HCT116 (cell line): ENCODE data around the gene SBF1.

Source experiments
- CTCF ChIP-seq, 3 experiments: fragments of 200-600 bp in 1 of 3; sonication (generic) in 1 of 3; IDR thresholded peaks in 2 of 3; conservative IDR thresholded peaks in 1 of 3; 2 replicates each; pipeline ENCODE4 v1.5.1; 2012 to 2017; ENCODE audit warnings: low read depth in 2 of 3, low read length in 2 of 3, antibody characterized with exemption in 1 of 3, borderline replicate concordance in 1 of 3, control low read depth in 1 of 3, mild to moderate bottlenecking in 1 of 3, mixed read lengths in 1 of 3, mixed run types in 1 of 3, moderate library complexity in 1 of 3; ENCODE audit not compliant: insufficient read depth in 1 of 3
- ELF1 ChIP-seq: IDR thresholded peaks from 2 replicates; pipeline ENCODE4 v1.6.1; 2012; ENCODE audit warnings: low read depth, borderline replicate concordance
- EZH2phosphoT487 ChIP-seq: fragments of 200-600 bp; IDR thresholded peaks from 2 replicates; pipeline ENCODE4 v1.6.1; 2018; ENCODE audit warnings: antibody characterized with exemption, borderline replicate concordance
- POLR2A ChIP-seq: IDR thresholded peaks from 2 replicates; pipeline ENCODE4 v1.7.0; 2011; ENCODE audit warnings: borderline replicate concordance; ENCODE audit not compliant: insufficient read depth, insufficient read length; ENCODE audit errors: extremely low read depth
- RAD21 ChIP-seq: IDR thresholded peaks from 2 replicates; pipeline ENCODE4 v1.6.1; 2012; ENCODE audit warnings: low read depth, mild to moderate bottlenecking
- SIN3A ChIP-seq: IDR thresholded peaks from 2 replicates; pipeline ENCODE4 v1.6.1; 2012; ENCODE audit warnings: low read depth
- YY1 ChIP-seq: IDR thresholded peaks from 2 replicates; pipeline ENCODE4 v1.6.1; 2011; ENCODE audit warnings: low read length, low read depth, moderate library complexity, mild to moderate bottlenecking; ENCODE audit not compliant: insufficient replicate concordance; ENCODE audit errors: extremely low read depth
- ZFX ChIP-seq: fragments of 450-650 bp; IDR thresholded peaks from 2 replicates; pipeline ENCODE4 v1.6.1; 2017

GRCh38 chr22:50398831-50399648 is 75.8 kb downstream of the SBF1 start:
- TF ChIP-seq CTCF (IDR thresholded peaks at IDR 0.05 in 2 of 3, conservative IDR thresholded peaks at IDR 0.05 in 1 of 3; ENCODE audit: borderline replicate concordance in 1 of 3, insufficient read depth in 1 of 3, low read depth in 2 of 3, low read length in 2 of 3) (no peak), ZFX (no peak), RAD21 (no peak), YY1 (no peak), POLR2A (no peak), SIN3A (no peak), ELF1 (no peak), EZH2phosphoT487 (no peak)
